ENCODE data around the gene WNT8A. TPM values are rescaled to one million over a fixed set of nuclear protein-coding genes. Genes with fewer than 3 reads are reported as not detected.

WNT8A gene
- total RNA-seq, 2 donors from 2014 or later = not detected

DNA sequence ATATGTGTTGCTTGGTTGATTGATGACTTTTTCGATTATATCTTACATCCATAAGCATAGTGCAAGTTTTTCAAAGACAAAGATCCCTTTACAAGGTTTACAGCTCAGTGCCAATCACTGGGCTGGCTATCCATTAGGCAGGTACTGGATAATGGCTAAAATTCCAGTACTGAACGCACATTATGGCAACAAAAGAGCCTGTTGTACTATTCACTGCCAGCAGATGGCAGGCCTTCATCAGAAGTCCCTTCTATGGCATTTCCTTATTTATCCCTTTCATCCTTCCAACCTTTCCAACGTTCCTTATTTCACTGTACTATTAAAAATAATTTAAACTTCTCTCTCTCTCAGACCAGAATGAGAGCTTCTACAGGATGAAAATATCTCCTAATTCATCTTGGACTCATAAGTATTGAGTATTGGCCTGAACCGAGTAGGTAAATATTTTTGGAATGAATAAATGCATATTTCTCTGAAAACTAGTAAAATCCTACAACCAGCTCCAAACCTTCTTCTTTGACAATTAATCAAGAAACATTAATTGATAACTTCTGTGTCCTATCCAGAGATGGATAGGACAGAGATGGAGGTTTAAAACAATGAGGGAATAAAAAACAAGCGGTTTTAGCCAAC, 6.7 kb upstream of the WNT8A start:
- ATAC-seq = peak; percentile 61 to 68
- peak; percentile 68 for DNase-seq
- intact Hi-C loops (cut with DNase I) = loop anchor here in 1 of 2 donors (2.0 kb wide), 1 partner anchor 56 kb away; no protein-coding TSS in a partner anchor

DNA sequence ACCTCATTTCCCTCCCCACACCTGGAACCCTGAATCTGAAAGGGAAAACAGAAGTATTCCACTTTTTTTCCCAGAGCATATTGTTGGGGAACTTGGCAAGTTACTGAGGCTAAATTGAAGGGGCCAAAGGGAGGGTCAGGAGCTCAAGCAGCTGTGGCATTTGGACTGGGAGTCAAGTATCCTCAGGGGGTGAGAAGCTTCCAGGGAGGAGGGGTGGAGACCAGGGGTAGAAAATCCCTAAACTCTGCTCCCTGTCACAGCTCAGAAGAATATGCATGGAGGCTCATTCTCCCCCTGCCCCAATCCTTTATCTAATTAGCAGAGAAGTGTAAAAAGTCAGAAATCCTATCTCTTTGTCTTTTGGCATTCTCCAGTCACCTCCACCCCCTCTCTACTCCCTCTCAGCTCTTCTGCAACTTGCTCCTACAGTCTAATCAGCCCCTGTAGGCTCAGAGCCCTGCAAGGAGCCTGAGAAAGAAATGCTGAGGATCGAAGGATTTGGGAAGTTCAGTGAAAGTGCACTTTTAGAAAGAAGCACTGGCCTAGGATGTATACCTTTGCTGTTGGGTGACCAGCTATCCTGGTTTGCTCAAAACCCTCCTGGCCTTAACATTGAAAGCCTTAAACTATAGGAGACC, 5.7 kb upstream of the WNT8A start:
- intact Hi-C loops (cut with DNase I) = no loop called here
- DNase-seq = no peak
- no peak for ATAC-seq

DNA sequence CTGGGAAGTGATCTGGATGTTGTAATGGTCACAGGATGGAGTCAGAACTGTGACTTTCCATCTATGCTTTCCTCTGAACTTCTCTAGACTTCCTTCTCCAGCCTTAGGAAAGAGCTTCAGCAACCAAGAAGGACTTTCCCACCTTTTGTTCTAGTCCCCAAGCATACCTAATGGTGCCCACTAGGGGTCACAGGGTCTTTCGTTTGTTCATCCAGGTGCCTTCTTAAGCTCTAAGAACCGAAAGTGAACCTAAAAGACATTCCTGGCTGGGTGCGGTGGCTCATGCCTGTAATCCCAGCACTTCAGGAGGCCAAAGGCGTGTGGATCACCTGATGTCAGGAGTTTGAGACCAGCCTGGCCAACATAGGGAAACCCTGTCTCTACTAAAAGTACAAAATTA, 1.8 kb upstream of the WNT8A start:
- no peak for ATAC-seq
- intact Hi-C loops (cut with DNase I) = loop anchor here in 1 of 2 donors (5.0 kb wide), 1 partner anchor 50 kb away; no protein-coding TSS in a partner anchor
- no peak for DNase-seq

DNA sequence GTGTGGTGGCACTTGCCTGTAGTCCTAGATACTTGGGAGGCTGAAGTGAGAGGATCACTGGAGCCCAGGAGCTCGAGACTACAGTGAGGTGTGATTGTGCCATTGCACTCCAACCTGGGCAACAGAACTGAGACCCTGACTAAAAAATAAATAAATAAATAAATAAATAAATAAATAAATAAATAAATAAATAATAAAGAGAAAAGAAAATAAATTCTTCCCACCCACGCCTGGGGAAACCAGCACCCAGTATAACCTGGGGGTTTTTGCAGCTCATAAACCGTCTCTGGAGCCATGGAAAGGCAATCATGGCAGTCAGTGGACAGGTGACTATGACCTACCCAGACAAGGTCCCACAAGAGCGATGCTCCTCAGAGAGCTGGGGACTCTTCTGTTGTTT, 7.9 kb downstream of the WNT8A start:
- intact Hi-C loops (cut with DNase I) = no loop called here
- DNase-seq (no peak), ATAC-seq (no peak)

DNA sequence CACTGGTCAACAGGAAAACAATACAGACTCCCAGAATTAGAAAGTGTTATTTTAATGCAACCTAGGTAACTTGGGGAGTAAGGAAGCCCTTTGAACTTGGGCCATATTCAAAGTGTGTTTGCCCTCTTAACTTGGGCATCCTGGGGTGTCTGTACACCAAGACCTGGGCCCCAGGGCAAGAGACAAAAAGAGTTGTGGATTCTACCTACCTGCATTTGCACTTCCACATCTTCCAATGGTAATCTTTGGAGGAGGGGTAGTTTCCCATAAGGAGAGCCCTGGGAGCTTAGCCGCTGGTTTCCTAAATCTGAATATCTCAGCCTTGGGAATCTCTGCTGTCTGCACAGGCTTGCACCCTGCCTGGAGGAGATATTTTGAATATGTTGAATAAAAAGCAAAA, 8.5 kb downstream of the WNT8A start:
- ATAC-seq (no peak), DNase-seq (no peak)
- intact Hi-C loops (cut with DNase I) = no loop called here

DNA sequence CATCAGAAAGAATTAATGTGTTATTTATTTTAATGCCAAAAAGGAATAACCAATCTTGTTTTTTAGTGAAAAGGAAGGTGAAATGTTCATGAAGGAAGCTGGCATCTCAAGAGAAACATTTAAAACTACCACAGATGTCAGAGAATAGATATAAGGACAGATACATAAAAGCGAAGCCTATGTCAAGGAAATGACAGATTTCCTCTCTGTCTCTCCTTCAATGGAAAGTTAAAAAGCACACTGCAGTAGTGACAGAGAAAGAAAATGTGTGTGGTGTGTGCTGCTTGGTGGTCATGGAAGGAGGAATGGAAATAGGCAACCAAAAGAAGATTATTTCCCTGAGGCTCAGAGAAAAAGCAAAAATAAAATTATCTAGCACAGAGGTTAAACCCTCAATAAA, 9.2 kb downstream of the WNT8A start:
- intact Hi-C loops (cut with DNase I) = no loop called here
- no peak for ATAC-seq
- DNase-seq = no peak

DNA sequence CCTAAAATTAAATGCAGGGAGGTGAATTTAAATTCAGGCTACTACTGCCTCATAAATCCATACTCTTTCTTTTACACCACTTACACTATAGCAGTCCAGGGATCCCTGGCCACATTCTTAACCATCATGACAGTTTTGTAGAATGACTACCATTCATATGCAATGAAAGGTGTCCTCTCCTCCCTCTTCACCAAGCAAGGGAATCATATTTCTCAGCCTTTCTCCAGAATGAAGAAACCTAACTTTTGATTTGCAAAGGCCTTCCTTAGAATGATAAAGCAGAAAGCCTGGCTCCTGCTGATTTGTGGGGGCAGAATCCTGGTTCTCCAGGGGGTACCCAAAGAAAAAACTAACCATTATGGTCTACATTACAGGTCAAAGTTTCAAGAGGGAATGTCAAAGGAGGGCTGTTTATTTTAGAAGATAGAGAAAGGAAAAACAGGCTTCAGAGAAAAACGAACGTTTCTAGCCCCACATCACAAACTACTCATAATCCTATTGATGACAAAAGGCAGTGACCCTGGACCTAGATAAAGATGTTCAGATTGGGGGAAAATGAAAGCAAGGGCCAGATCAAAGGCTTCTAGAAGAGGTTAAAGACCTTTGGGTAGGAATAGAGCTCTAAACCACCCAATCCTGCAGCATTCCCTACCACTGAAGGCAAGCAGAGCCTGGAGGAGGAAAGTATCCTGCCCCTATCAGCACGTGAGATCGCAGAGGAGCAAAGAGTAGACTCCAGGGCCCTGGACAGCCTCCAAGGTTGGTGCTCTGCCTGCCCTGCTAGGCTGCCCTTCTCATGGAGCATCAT, 11.5 kb downstream of the WNT8A start:
- intact Hi-C loops (cut with DNase I) = no loop called here
- no peak for ATAC-seq
- no peak for DNase-seq

DNA sequence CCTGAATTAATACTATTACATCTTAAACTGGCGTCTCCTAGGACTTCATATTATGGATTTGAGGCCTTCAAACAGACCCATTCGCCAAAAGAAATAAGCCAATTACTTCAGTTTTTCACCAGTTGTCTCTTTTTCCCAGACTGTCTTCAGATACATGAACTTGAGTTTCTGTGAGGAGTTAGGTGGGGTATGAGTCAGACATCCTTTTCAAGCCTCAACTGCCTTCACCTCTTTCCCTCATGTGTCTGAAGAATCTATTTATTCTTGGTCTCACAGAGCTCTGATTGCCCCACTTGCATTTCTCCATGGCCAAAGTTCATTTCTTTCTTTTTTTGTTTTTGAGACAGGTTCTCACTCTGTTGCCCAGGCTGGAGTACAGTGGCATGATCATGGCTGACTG, 12.5 kb downstream of the WNT8A start:
- ATAC-seq (no peak), DNase-seq (no peak)
- intact Hi-C loops (cut with DNase I) = no loop called here

DNA sequence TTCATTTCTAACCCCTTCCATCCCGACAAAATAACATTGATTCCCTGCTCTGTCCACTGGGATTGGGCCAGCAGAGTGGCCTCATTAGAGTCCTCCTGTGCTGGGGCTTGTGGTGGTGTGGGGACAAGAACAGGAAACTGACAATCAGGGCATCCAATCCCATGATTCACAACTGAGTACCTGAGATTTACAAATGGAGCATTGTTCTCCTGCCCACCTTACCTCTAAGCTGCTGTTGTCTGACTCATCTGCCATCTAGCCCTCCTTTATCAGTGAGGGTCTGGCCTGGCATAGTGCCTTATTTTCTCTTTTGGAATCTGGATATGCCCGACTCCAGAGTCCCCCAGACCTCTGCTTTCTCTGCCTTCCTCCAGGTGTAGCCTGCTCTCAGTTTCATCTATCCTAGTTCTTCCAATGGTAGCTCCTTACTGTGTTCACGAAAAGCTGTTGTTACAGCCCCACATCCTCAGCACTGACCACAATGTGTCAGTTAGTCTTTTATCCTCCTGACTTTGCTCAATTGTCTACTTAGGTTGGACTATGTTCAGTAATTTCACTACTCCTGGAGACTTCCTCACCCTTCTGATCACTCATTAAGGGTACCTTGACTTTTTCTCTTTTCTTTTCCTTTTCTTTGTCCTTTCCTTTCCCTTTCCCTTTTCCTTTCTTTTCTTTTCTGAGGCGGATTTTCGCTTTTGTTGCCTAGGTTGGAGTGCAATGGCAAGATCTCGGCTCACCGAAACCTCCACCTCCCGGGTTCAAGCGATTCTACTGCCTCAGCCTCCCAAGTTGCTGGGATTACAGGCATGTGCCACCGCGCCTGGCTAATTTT, 13.4 kb downstream of the WNT8A start:
- ATAC-seq (no peak), DNase-seq (no peak)
- intact Hi-C loops (cut with DNase I) = no loop called here

DNA sequence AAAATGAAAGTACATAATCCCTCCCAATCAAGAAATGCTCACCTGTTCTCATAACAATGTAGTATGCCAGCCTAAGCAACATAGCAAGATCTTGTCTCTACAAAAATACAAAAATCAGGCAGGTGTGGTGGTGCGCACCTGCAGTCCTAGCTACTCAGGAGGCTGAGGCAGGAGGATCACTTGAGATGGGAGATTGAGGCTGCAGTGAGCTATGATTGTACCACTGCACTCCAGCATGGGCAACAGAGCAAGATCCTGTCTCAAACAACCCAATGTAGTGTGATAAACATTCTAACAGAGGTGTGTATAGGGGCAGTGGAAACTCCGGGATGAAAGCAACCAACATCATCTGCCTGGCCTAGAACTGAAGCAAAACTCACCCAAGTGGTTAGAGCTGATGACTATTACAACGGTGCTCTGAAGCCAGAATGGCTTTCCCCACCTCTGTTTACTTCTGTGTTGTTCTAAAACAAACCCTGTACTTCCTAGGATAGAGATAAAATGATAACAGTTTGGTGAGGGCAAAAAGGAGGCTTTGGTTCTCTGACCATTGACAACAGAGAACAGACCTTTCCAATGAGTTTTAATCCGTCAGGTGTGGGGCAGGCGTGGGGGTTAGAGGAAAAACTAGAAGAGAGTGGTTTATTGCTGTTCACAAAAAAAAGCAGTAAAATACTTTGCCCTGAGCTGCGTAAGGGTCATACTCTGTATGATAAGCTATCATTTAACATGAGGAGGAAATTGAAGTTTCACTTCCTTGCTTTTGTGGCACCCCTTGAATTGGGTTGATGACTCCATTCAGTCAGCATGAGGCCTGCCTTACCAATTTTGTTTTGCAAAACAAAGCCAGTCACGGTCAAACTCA, 18.9 kb downstream of the WNT8A start:
- ATAC-seq (no peak), DNase-seq (no peak)
- intact Hi-C loops (cut with DNase I) = no loop called here

DNA sequence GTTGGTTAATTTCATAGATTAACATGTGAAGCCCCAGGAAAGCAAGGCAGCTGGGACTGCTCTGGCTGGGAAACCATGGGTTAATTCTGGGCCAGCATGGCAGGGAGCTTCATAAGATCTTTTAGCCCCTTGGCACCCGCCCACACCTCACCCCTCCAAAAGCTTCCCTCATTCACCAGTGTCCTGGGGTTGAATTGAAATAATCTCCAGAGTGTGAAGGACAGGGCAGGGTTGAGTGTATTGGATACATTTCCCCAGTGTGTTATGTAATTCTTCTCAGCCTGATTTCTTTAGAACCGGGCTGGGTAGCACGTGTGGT, 19.4 kb downstream of the WNT8A start:
- intact Hi-C loops (cut with DNase I) = no loop called here
- no peak for ATAC-seq
- no peak for DNase-seq

DNA sequence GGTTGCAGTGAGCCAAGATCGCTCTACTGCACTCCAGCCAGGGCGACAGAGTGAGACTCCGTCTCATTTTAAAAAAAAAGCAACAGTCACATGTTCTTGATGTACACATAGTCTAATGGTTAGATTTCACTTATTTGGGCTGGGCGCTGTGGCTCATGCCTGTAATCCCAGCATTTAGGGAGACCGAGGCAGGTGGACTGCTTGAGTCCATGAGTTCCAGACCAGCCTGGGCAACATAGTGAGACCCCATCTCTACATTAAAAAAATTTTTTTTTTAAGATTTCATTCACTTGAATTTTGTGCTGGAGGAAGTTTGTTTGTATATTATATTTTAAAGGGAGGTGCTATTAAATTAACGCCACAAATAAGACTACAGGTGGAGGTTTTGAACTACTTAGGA, 21.9 kb downstream of the WNT8A start:
- ATAC-seq (no peak), DNase-seq (no peak)
- intact Hi-C loops (cut with DNase I) = no loop called here

DNA sequence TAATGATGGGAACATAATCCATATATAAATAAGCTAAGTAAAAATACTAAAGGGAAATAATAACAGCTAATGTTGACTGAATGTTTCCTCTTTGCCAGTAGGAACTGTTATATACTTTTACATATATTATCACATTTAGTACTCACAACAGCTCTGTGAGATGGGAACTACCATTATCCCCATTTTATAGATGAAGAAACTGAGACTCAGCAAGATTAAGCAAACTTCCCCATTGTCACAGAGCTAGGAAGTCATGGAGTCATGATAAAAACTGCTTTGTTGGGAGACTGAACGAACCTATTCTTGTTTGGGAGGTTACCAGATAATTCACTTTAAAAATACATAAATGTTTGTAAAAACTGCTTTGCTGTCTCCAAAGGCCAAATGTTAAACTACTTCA, 23.4 kb downstream of the WNT8A start:
- DNase-seq (no peak), ATAC-seq (no peak)
- intact Hi-C loops (cut with DNase I) = no loop called here

DNA sequence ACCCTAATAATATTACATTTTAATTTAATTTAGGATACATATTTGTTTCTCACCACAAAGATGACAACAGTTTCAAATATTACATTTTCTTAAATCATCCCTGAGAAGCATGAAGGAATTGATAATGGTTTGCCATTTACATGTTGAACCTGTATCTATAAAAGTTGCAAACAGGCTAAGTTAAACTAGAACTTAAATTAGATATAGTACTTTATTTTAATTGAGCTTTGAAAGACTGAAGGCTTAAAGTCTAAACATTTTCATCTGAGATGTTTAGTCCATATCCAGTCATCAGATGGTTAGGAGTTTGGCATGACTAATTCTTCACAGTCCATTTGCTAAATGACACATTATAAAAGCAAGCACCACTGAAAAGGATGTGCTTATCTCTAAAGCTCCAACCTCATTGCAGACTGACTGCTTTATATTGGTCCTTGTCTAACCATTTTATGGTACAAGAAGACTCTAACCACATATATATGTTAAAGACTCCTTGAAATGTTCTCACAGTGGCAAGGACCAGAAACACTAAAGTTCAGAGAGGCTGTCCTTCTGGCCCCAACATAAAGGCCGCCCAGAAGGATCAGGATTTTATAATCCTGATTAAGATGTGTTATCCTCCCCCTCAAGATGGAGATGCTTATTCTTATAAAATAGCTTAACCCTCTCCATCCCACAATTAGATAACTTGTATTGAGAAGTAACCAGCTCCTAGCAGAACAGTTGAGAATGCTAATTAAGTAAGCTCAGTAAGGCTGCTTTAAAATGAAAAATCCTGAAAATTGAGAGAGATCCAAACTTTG, 25.8 kb downstream of the WNT8A start:
- no peak for DNase-seq
- intact Hi-C loops (cut with DNase I) = no loop called here
- ATAC-seq = no peak

DNA sequence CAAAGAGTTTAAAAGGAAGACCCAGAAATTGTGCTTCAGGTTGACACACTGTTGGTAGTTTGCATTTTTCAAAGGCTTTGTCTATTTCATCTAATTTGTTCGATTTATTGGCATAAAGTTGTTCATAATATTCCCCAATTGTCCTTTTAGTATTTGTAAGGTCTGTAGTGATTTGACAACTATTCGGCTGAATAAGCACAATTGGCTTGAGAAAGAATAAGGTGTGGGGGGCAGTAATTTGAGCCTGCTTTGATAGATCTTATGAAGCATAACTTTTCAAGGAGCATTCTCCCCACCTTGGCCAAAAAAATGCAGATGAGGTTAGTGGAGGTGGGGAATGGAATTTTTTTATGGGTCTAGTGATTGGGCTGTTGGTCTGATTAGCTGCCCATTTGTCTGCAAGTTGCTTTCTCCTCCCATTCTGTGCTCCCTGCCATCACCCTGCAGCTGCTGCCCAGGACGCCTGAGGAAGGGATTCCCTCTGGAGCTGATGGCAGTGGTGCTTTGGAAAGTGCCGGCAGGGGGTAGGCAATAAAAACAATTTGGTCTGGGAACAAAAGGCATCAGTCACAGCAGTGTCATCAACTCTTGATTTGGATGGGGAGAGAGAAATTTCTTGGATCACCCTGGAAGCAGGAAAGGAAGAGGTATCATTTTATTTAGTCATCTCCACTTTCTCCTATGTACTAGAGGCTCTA, 26.6 kb downstream of the WNT8A start:
- intact Hi-C loops (cut with DNase I) = no loop called here
- ATAC-seq (no peak), DNase-seq (no peak)

DNA sequence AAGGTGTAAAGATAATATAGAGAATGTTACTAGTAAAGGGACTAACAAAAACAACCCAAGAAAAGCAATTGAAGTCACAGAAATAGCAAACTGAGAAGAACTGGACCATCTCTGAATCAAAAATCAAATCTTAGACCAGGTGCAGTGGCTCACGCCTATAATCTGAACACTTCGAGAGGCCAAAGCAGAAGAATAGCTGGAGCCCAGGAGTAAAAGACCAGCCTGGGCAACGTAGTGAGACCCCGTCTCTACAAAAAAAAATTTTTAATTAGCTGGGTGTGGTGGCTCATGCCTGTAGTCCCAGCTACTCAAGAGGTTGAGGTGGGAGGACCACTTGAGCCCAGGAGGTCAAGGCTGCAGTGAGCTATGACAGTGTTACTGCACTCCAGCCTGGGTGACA, 27.3 kb downstream of the WNT8A start:
- intact Hi-C loops (cut with DNase I) = no loop called here
- ATAC-seq (no peak), DNase-seq (no peak)

DNA sequence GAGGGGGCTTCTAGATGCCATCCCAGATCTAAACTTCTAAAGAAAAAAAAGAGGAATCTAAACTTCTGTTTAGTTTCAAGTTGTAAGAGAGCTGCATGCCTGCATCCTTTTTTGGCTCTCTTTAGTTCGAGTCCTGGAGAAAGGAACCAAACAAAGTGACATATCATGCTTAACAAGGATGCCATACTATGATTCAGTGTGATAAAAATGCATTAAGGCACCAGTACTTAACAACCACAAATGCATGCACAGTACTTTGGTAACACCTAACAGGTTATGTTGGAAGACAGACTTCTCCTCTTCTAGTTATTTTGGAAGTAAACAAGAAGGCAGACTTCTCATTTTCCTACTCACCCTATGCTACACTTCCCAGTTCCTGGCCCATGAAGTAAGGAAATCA, 28.1 kb downstream of the WNT8A start:
- intact Hi-C loops (cut with DNase I) = no loop called here
- no peak for ATAC-seq
- DNase-seq = no peak

DNA sequence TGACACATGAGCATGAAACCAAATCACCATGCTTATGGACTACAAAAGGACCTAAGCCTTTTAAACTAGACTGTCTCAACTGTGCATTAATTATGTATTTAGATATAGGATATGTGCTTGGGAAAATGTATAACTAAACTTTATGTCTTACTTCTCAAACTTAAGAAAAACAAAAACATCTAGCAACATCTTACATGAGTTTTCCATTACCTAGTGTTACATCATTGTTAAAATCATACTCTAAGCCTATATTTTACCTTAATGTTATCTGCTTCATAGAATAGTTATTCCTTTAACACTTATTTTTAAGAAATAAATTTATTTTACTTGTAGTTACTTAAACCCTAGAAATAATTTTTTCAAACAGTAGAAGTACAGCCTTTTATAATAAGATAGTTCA, 31.4 kb downstream of the WNT8A start:
- DNase-seq = no peak
- intact Hi-C loops (cut with DNase I) = no loop called here
- no peak for ATAC-seq
